Memory B cell (primary cell): Measurements from ENCODE around the gene IGFLR1.

Experiments used
- ATAC-seq: fragments of 150-1000 bp; cut with Tn5 transposase; 2 replicates; pipeline ENCODE4 v1.10.0; 2021; ENCODE audit warnings: low read depth, mild to moderate bottlenecking, moderate library complexity
- DNase-seq, 2 donors: peaks; one replicate each; pipeline ENCODE4 v3.0.0; 2022; ENCODE audit warnings: low spot score in 2 of 2
- H3K27ac Mint-ChIP-seq: one replicate; pipeline ENCODE4 v1.8.0; 2022; ENCODE audit warnings: mild to moderate bottlenecking, moderate library complexity, mixed read lengths
- H3K27me3 Mint-ChIP-seq: one replicate; pipeline ENCODE4 v1.8.0; 2022; ENCODE audit warnings: mixed read lengths
- H3K36me3 Mint-ChIP-seq: one replicate; pipeline ENCODE4 v1.8.0; 2022; ENCODE audit warnings: mild to moderate bottlenecking, mixed read lengths
- H3K4me1 Mint-ChIP-seq: one replicate; pipeline ENCODE4 v1.8.0; 2022; ENCODE audit warnings: mixed read lengths
- H3K4me3 Mint-ChIP-seq: one replicate; pipeline ENCODE4 v1.8.0; 2022; ENCODE audit warnings: mild to moderate bottlenecking, moderate library complexity, mixed read lengths
- H3K9me3 Mint-ChIP-seq: one replicate; pipeline ENCODE4 v1.8.0; 2022; ENCODE audit warnings: mixed read lengths

The IGFLR1 gene

GRCh38 chr19:35714601-35715354, 27.5 kb downstream of the IGFLR1 start:
- peaks cover 2% of the 10 kb centered on the region for H3K36me3 Mint-ChIP-seq
- no peak for ATAC-seq

DNA sequence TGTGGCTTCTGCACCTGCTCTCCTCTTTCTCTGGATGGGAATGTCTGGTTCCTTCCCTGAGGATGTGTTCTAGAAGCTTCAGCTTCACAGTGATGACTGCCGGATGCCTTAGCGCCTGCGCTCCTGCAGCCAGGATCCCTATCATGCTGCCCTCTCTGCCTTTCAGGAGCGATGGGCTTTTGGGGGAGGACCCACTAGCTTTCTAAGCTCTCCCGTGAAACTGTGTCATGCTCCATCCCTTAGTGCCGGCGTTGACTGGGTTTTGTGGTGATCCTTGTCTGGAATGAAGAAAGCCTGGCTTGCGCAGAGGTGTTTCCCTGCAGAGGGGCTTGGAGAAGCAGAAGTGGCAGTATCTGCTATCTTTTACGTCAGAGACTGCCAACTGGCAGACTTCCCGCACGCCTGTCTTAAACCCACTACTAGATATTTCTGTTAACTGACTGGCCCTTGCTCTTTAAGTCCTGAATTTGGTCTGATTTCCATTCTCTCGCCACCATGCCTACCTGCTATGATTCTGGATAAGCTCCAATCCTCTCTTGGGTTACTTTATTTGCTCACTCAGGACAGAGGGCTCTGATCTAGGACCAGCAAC, 28.3 kb downstream of the IGFLR1 start:
- ATAC-seq = no peak
- Mint-ChIP-seq H3K9me3 (no peaks in the 10 kb centered on the region), H3K27me3 (no peaks in the 10 kb centered on the region), H3K4me3 (peak overlapping the region; percentile 92), H3K36me3 (peaks cover 2% of the 10 kb centered on the region), H3K4me1 (peaks cover 40% of the 10 kb centered on the region), H3K27ac (peak overlapping the region; percentile 99)
- no peak for DNase-seq

More at GRCh38 chr19:35714601-35715354, 27.5 kb downstream of the IGFLR1 start:
- Mint-ChIP-seq H3K4me3 (peak overlapping the region; percentile 92), H3K27me3 (no peaks in the 10 kb centered on the region), H3K4me1 (peaks cover 48% of the 10 kb centered on the region), H3K27ac (peak overlapping the region; percentile 99), H3K9me3 (no peaks in the 10 kb centered on the region)
- no peak for DNase-seq

DNA sequence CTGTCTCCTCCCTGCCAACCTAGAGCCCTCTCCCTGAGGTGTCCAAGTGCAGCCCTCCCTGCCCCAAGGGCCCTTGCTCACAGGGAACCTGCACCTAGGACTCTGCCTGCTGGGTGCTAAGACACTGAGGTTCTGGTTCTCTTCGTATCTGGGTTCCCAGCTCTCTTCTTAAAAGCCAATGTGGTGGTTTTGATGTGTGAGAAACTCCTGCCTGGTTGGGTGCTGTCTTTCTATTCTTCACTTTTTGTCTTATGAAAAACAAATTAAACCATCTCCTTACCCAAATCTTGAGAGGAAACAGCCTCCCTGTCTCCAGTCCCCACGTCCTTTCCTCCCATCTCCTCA, 28.8 kb downstream of the IGFLR1 start:
- ATAC-seq = no peak
- H3K4me3 Mint-ChIP-seq = peak overlapping the region; percentile 92
- DNase-seq = no peak
- H3K27me3 Mint-ChIP-seq = no peaks in the 10 kb centered on the region
- peaks cover 2% of the 10 kb centered on the region for H3K36me3 Mint-ChIP-seq
- H3K27ac Mint-ChIP-seq = peak overlapping the region; percentile 99
- no peaks in the 10 kb centered on the region for H3K9me3 Mint-ChIP-seq
- peaks cover 40% of the 10 kb centered on the region for H3K4me1 Mint-ChIP-seq

GRCh38 chr19:35712567-35713505, 29.4 kb downstream of the IGFLR1 start:
- Mint-ChIP-seq H3K27me3 (no peaks in the 10 kb centered on the region), H3K4me1 (peaks cover 40% of the 10 kb centered on the region)

GRCh38 chr19:35710784-35711723, 31.2 kb downstream of the IGFLR1 start:
- peak; percentile 47 for ATAC-seq
- DNase-seq = peak in 1 of 2 donors; percentile 59
- Mint-ChIP-seq H3K27me3 (no peaks in the 10 kb centered on the region), H3K9me3 (no peaks in the 10 kb centered on the region), H3K4me3 (peak overlapping the region; percentile 70), H3K36me3 (no peaks in the 10 kb centered on the region), H3K27ac (peak overlapping the region; percentile 99), H3K4me1 (peaks cover 34% of the 10 kb centered on the region)

More at GRCh38 chr19:35712567-35713505, 29.4 kb downstream of the IGFLR1 start:
- no peaks in the 10 kb centered on the region for H3K9me3 Mint-ChIP-seq
- peak overlapping the region; percentile 99 for H3K27ac Mint-ChIP-seq
- DNase-seq = peak in 1 of 2 donors; percentile 54
- peaks cover 2% of the 10 kb centered on the region for H3K36me3 Mint-ChIP-seq
- H3K4me3 Mint-ChIP-seq = peak overlapping the region; percentile 92
- peak; percentile 16 for ATAC-seq

DNA sequence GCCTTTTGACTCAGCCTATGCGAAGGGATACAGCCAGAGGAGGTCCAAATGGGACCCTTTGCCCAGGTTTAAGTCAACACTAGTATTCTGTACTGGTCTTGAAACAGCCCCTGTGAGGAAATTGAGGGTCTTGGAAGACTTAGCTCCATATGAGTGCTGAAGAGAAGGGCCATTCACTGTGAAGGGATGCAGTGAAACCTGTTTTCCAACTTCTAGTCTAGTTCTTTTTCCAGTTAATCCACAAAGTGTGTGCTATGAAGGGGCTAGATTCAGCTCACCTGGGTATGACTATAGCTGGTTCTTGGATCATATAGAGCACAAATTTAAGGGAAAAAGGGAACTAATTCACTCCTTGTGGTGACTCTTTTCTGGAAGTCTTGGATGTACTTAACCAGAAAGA, 33.9 kb downstream of the IGFLR1 start:
- H3K4me3 Mint-ChIP-seq = no peak overlapping the region
- ATAC-seq (no peak), DNase-seq (no peak)
- H3K9me3 Mint-ChIP-seq = no peaks in the 10 kb centered on the region
- no peak overlapping the region for H3K27ac Mint-ChIP-seq
- peaks cover 17% of the 10 kb centered on the region for H3K4me1 Mint-ChIP-seq
- no peaks in the 10 kb centered on the region for H3K27me3 Mint-ChIP-seq
- H3K36me3 Mint-ChIP-seq = no peaks in the 10 kb centered on the region

DNA sequence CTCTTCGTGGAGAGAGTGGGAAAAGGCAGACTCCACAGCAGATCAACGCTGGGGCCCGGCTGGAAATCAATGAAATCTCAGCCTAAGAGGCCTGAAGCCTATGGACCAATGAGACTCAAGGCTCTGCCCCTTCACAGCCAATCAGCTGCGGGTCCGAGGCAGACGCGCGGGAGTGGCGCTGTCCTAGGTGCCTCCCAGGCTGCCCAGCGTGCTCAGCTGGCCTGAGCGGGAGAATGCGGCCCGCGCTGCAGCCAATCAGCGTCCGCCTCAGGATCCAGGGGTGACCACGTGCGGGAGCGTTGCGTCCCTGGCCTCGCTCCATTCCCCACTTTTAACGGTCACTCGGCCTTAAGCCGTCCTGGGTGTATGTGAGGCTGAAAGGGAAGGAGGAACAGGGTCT, 38.0 kb downstream of the IGFLR1 start, which contains the start of gene ZBTB32:
ZBTB32 (plus strand) TSS at position 341 of the 400 bp plus-strand sequence. CDS start 10,069 bp downstream, outside the sequence.
- Mint-ChIP-seq H3K4me3 (no peak within 1 kb of the TSS), H3K27ac (no peak within 1 kb of the TSS), H3K4me1 (peaks cover 3% of the 10 kb centered on the region), H3K9me3 (no peaks in the 10 kb centered on the region), H3K27me3 (no peaks in the 10 kb centered on the region), H3K36me3 (no peaks in the 10 kb centered on the region)
- ATAC-seq (no peak), DNase-seq (no peak)

- Mint-ChIP-seq H3K27me3 (no peaks in the 10 kb centered on the region), H3K4me1 (peaks cover 3% of the 10 kb centered on the region), H3K9me3 (no peaks in the 10 kb centered on the region), H3K27ac (no peak overlapping the region), H3K36me3 (no peaks in the 10 kb centered on the region), H3K4me3 (peak overlapping the region; percentile 99)
- DNase-seq = no peak
- ATAC-seq = no peak
These were observed 38.9 kb downstream of the IGFLR1 start for GRCh38 chr19:35703343-35703742.

DNA sequence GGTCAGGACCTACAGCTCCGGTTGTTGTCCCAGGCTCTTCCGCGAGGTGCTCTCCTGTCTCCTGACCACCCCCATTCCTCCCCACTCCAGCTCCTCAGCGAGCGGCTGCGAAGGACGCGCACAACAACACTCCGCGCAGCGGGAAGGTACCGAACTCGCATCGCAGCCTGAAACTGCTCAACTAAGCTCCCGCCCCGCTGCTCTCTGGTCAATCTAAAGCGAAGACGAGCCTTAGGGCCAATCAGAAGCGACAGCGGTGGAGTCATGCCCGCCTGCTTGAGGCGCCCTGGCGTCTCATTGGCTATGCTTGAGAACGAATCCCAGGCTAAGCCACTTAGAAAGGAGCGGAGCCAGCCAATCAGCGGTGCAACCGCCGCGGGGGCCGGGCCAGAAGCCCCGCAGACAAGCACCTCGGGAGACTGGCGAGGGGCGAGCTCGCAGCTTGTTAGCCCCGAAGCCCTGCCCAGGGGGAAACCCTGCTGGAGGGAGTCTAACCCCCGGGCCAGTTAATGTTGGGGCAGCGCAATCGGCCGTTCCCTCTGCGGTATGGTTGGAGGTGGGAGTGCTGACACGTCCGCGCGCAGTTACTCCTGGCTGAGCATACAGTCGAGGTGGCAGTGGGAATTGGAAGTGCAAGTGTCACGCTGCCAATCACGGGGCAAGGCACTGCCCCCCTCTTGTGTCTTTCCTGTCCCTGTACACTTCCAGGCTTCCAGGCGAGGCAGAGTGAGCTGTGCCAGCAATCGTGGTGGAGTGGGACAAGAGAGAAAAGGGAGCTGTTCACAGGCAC, 39.8 kb downstream of the IGFLR1 start:
- peak; percentile 97 for ATAC-seq
- Mint-ChIP-seq H3K4me1 (peaks cover 3% of the 10 kb centered on the region), H3K4me3 (peak overlapping the region; percentile 99), H3K9me3 (no peaks in the 10 kb centered on the region), H3K36me3 (no peaks in the 10 kb centered on the region), H3K27ac (peak overlapping the region; percentile 92), H3K27me3 (no peaks in the 10 kb centered on the region)
- peak; percentile 80 to 89 for DNase-seq

DNA sequence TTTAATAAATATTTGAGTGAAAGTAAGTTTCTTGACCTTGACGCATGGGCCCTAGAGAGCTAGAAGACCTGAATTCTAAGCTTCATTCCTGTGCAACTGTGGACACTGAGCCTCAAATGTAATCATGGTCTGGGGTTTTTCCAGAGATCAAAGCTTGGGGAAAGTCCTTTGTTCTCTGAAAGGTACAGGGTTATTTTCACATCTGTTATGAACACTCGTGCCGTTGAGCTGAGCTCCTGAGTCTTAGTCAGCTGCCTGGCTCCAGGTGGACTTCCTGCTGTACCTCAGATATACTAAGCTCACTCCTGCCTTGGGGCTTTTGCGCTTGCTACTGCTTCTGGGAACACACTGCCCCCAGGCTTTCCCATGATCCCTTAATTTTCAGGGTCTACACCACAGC, 45.4 kb downstream of the IGFLR1 start:
- no peak for DNase-seq
- no peak for ATAC-seq

DNA sequence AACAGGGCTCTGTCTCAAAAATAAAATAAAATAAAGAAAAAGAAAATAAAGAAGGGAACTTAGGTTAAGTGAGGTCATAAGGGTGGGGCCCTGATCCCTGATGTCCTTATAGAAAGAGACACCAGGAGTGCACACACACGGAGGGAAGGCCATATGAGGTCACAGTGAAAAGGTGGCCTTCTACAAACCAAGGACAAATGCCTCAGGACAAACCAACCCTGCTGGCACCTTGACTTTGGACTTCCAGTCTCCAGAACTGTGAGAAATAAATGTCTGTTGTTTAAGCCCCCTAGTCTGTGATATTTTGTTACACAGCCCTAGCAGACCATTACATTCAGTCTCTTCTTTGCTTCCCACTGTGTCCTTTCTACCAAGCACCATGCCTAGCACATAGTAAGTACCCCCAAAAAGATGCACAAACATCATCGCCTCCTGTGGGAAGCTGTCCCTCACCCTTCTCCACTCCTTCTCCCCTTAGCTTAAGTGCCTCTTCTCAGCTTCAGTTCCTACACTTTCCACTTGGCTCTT, 46.3 kb downstream of the IGFLR1 start:
- ATAC-seq = no peak
- no peaks in the 10 kb centered on the region for H3K36me3 Mint-ChIP-seq
- no peak overlapping the region for H3K27ac Mint-ChIP-seq
- H3K4me3 Mint-ChIP-seq = no peak overlapping the region
- H3K4me1 Mint-ChIP-seq = peaks cover 3% of the 10 kb centered on the region
- H3K27me3 Mint-ChIP-seq = no peaks in the 10 kb centered on the region
- no peaks in the 10 kb centered on the region for H3K9me3 Mint-ChIP-seq
- no peak for DNase-seq

More for the DNA sequence above, 45.4 kb downstream of the IGFLR1 start:
- Mint-ChIP-seq H3K36me3 (no peaks in the 10 kb centered on the region), H3K27me3 (no peaks in the 10 kb centered on the region), H3K9me3 (no peaks in the 10 kb centered on the region), H3K4me1 (peaks cover 3% of the 10 kb centered on the region), H3K4me3 (no peak overlapping the region), H3K27ac (no peak overlapping the region)

DNA sequence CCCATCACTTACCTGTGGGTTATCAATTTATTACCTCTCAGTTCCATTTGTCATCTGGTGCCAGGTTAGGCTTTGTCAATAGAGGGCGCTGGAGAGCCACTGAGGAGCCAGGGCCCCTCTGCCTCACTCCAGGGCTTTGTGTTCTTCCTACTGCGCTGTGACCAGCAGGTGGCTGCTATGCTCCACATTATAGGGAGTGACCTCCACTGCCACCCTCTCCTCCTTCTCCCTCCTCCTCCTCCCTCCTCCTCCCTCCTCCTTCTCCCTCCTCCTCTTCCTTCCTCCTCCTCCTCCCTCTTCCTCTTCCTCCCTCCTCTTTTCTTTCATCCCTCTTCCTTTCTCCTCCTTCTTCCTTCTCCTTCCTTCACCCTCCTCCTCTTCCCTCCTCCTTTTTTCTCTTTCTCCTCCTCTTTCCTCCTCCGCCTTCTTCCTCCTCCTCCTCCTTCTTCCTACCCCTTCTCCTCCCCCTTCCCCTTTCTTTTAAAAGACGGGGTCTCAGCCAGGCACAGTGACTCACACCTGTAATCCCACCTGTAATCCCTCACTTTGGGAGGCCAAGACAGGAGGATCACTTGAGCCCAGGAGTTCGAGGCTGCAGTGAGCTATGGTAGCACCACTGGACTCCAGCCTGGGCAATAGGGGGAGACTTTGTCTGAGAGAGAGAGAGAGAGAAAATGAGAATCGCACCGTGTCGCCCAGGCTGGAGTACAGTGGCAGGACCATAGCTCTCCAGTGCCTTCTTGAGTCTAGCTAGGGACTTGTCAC, 48.2 kb downstream of the IGFLR1 start:
- Mint-ChIP-seq H3K9me3 (no peaks in the 10 kb centered on the region), H3K27ac (no peak overlapping the region), H3K4me3 (no peak overlapping the region), H3K27me3 (no peaks in the 10 kb centered on the region), H3K36me3 (no peaks in the 10 kb centered on the region), H3K4me1 (peaks cover 3% of the 10 kb centered on the region)
- peak; percentile 99 for ATAC-seq
- peak; percentile 91 to 94 for DNase-seq
